Pancreas (tissue), 10 donors: ENCODE measurements around the gene PCSK4. TPM values are rescaled to one million over a fixed set of nuclear protein-coding genes. Genes with fewer than 3 reads are reported as not detected.
"Not testable (repeated sequence)": the region's sequence is repeated elsewhere in the genome, so short reads cannot be mapped to it uniquely, and the experiment has no call there.

Experiments
- ATAC-seq, 4 donors: fragments of 200-7000 bp; cut with Tn5 transposase; one replicate each; pipeline versions ENCODE4 v1.8.0 to v1.9.1; 2020; ENCODE audit warnings: mild to moderate bottlenecking in 4 of 4, moderate library complexity in 4 of 4
- DNase-seq, 6 donors: peaks; one replicate each; pipeline ENCODE4 v3.0.0-alpha.2; 2020
- FAIRE-seq: peaks from 2 replicates; lab custom pipeline; 2012; peaks lifted over from hg19 to GRCh38; lab: Jason Lieb, UNC
- H3K27ac ChIP-seq, 4 donors: fragments of 200-600 bp; sonication (generic); 1 replicate in 3 of 4; 2 replicates in 1 of 4; pipeline versions ENCODE4 v1.5.0 to v1.8.0; 2020
- H3K27me3 ChIP-seq, 4 donors: fragments of 200-600 bp; one replicate each; pipeline ENCODE4 v1.8.0; 2021
- H3K36me3 ChIP-seq, 3 donors: fragments of 200-600 bp; sonication (generic) in 1 of 3; one replicate each; pipeline versions ENCODE4 v1.5.0 to v1.8.0; 2020 to 2021
- H3K4me1 ChIP-seq, 3 donors: fragments of 200-600 bp; one replicate each; pipeline ENCODE4 v1.8.0; 2021
- H3K4me3 ChIP-seq, 4 donors: fragments of 200-600 bp; sonication (generic) in 2 of 4; one replicate each; pipeline versions ENCODE4 v1.5.0 to v1.8.0; 2020 to 2021
- H3K9me3 ChIP-seq, 4 donors: fragments of 200-600 bp; one replicate each; pipeline ENCODE4 v1.8.0; 2021
- WGBS, 2 donors: extraction: QIAGEN DNeasy Blood & Tissue Kit; methylation state at CpG; one replicate each; pipeline ENCODE4 v1.1.7; 2013; 5-methylcytosine and 5-hydroxymethylcytosine counted together
- intact Hi-C, 3 donors: fragments of 100-400 bp; cut with DNase I; formaldehyde crosslinking; loops; one replicate each; pipeline versions ENCODE4 v1.11.1 to v1.14.2; 2022
- polyA plus RNA-seq, 2 donors: library from polyadenylated mRNA; stranded (reverse); fragments of 200-250 nt; gene quantifications; one replicate each; pipeline ENCODE4 v1.2.3, GENCODE V29; 2013
- total RNA-seq, 6 donors: library from RNA; stranded (reverse); fragmentation: NEBNext Ultra II Directional in 4 of 6; extraction: Animal tissue kit (Norgen Biotek cat#: 25700) in 4 of 6; gene quantifications; one replicate each; pipeline versions ENCODE4 v1.2.1 to v1.2.4, GENCODE V29; 2021 to 2023
- TF ChIP-seq, protein P1 (sequence below), 4 donors: fragments of 200-600 bp; sonication (generic) in 3 of 4; IDR thresholded peaks; one replicate each; pipeline versions ENCODE4 v1.5.0 to v1.8.0; 2021; ENCODE audit warnings: antibody characterized with exemption in 4 of 4
- donor health status: healthy with polysubstance abuse.
- donor health status: DM: no; HTN: no; CAD: no; lungs with moderate emphysema.
- donor health status: DM: no; HTN: no; CAD: no.
- donor health status: control.
- donor health status: control.
- donor health status: Bipolar disorder and iron deficiency.
- donor health status: DM: yes; HTN: yes; CAD: no.
- donor health status: DM: no; HTN: no; CAD: no.
- donor health status: DM: no; HTN: no; CAD: no.
- donor health status: DM: yes; HTN: yes; CAD: no.

Gene PCSK4
- total and polyA plus RNA-seq, 8 donors, result 1.5 to 11.5 (median 2.4) TPM

DNA sequence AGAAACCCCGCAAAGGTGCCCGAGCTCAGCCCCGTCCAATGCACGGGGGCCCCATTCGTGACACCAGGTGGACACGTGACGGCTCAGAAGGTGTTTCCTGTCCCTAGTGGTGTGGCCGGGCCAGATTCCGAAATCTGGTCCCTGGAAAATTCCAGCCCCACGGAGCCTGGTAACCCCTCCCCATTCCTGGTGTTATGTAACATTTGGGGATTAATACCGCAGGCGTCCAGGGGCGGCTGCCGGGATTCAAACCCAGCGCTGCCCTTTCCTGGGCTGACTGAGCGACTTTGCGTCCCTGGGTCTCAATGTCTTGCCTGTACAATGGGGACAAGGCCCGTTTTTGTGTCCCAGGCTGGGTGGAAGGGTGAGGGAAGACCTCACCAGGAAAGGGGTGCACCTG lies 32.7 kb upstream of the PCSK4 start:
- TF ChIP-seq, protein P1, sequence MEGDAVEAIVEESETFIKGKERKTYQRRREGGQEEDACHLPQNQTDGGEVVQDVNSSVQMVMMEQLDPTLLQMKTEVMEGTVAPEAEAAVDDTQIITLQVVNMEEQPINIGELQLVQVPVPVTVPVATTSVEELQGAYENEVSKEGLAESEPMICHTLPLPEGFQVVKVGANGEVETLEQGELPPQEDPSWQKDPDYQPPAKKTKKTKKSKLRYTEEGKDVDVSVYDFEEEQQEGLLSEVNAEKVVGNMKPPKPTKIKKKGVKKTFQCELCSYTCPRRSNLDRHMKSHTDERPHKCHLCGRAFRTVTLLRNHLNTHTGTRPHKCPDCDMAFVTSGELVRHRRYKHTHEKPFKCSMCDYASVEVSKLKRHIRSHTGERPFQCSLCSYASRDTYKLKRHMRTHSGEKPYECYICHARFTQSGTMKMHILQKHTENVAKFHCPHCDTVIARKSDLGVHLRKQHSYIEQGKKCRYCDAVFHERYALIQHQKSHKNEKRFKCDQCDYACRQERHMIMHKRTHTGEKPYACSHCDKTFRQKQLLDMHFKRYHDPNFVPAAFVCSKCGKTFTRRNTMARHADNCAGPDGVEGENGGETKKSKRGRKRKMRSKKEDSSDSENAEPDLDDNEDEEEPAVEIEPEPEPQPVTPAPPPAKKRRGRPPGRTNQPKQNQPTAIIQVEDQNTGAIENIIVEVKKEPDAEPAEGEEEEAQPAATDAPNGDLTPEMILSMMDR (IDR thresholded peaks at IDR 0.05), result no peak
- intact Hi-C loops, result no loop called here
- 65 to 70% methylated on average over 18 of the region's 18 CpGs for WGBS, 2 donors

DNA sequence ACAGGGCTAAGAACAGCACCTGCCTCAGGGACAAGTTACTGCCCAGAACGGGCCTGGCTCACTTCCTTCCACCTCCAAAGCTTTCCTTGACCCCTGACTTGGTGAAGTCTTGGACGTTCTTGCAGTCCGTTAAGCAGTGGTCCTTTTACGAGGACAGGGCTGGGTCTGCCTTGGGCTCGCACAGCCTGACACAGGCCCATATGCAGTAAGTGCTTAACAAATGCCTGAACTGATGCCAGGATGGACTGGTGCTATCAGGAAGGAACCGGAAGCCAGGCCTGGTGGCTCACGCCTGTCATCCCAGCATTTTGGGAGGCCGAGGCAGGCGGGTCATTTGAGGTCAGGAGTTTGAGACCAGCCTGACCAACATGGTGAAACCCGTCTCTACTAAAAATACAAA lies 31.9 kb upstream of the PCSK4 start:
- DNase-seq, result no peak
- intact Hi-C loops, result no loop called here
- Histone ChIP-seq H3K9me3 (no peaks in the 10 kb centered on the region), H3K27ac (no peak overlapping the region), H3K27me3 (peaks cover 0 to 10% (median 2%) of the 10 kb centered on the region in 4 donors), H3K36me3 (no peaks in the 10 kb centered on the region), H3K4me3 (no peak overlapping the region), H3K4me1 (no peaks in the 10 kb centered on the region)
- no peak for ATAC-seq
- no peak for FAIRE-seq
- 78 to 85% methylated on average over 10 of the region's 10 CpGs for WGBS, 2 donors
- TF ChIP-seq, protein P1 (IDR thresholded peaks at IDR 0.05), result no peak

More for the DNA sequence above, 32.7 kb upstream of the PCSK4 start:
- DNase-seq, result no peak
- no peaks in the 10 kb centered on the region for H3K36me3 ChIP-seq
- H3K27me3 ChIP-seq, result peaks cover 0 to 10% (median 2%) of the 10 kb centered on the region in 4 donors
- no peak for ATAC-seq
- no peaks in the 10 kb centered on the region for H3K9me3 ChIP-seq
- no peak for FAIRE-seq
- no peak overlapping the region for H3K27ac ChIP-seq
- H3K4me1 ChIP-seq, result no peaks in the 10 kb centered on the region
- H3K4me3 ChIP-seq, result no peak overlapping the region

DNA sequence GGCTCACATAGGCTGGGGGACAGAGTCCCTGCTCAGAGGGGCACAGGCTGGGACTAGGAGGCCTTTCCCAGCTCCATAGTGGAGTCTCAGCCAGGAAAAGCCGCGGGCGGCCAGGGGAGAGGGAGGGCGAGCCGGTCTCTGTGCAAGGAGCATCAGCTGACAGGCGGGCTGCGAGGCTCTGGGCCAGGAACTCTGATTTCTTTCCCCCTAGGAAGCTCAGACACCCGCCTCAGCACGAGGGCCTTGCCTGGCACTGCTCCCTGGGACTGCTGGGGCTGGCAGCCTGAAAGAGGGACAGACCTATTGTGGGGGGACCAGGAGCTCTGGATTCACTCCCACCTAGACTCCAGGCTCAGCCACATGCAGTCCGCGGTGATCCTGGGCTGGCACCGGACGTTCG lies 31.5 kb upstream of the PCSK4 start:
- TF ChIP-seq, protein P1 (IDR thresholded peaks at IDR 0.05), result no peak
- no peaks in the 10 kb centered on the region for H3K36me3 ChIP-seq
- WGBS, 2 donors, result 72 to 78% methylated on average over 14 of the region's 14 CpGs
- H3K27ac ChIP-seq, result no peak overlapping the region
- DNase-seq (no peak), FAIRE-seq (no peak), ATAC-seq (no peak)
- intact Hi-C loops, result no loop called here
- peaks cover 0 to 10% (median 2%) of the 10 kb centered on the region in 4 donors for H3K27me3 ChIP-seq
- no peaks in the 10 kb centered on the region for H3K4me1 ChIP-seq
- H3K4me3 ChIP-seq, result no peak overlapping the region
- no peaks in the 10 kb centered on the region for H3K9me3 ChIP-seq

DNA sequence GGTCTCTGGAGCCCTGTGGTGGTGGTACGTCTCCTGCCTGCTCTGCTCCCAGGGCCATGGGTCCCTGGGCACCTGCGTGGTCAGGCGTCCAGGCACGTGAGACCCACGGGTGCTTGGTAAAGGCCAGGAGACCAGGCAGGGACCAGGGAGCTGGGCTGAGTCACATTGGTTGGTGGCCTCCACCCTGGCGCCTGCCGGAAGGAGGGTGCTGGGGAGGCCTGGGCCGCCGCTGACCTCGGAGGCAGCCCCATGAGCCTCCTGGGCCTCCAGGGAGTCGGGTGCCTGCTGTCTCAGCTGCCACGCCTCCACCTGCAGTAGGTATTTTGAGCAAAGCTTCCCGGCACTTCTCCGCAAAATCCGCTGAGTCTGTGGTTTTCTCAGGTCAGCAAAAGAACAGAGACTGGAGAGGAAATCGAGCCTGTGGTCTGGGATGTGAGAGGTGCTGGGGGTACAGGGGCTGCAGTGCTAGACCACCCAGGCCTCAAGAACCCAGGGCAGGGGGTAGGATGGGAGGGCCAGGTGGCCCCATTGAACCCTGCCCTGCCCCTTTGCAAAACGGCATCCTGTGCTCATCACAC lies 30.1 kb upstream of the PCSK4 start:
- no peak for ATAC-seq
- Histone ChIP-seq H3K4me3 (no peak overlapping the region), H3K27me3 (peaks cover 0 to 7% (median 2%) of the 10 kb centered on the region in 4 donors), H3K27ac (no peak overlapping the region), H3K4me1 (no peaks in the 10 kb centered on the region), H3K9me3 (no peaks in the 10 kb centered on the region), H3K36me3 (no peaks in the 10 kb centered on the region)
- no peak for DNase-seq
- 61 to 74% methylated on average over 17 of the region's 17 CpGs for WGBS, 2 donors
- TF ChIP-seq, protein P1 (IDR thresholded peaks at IDR 0.05), result no peak
- intact Hi-C loops, result no loop called here
- FAIRE-seq, result no peak

DNA sequence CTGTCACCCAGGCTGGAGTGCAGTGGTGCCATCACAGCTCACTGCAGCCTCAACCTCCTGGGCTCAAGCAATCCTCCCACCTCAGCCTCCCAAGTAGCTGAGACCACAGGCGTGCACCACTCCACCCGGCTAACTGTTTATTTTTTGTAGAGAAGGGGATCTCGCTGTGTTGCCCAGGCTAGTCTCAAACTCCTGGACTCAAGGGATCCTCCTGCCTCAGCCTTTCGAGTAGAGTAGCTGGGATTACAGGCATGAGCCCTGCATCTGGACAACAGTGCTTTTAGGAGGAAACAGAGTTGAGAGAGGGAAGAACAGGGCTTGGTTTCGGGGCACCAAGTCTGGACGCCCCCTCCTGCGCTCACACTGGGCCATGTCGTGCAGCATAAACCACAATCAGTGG lies 29.7 kb upstream of the PCSK4 start:
- not testable (repeated sequence) for FAIRE-seq, DNase-seq, H3K4me1 ChIP-seq, H3K4me3 ChIP-seq, H3K27me3 ChIP-seq, H3K9me3 ChIP-seq, ATAC-seq, H3K36me3 ChIP-seq, H3K27ac ChIP-seq
- intact Hi-C loops, result loop anchor here in 1 of 3 donors (10.0 kb wide), 1 partner anchor 75 kb away; no protein-coding TSS in a partner anchor
- 72 to 87% methylated on average over 8 of the region's 8 CpGs for whole genome bisulfite sequencing, 2 donors
